Astrocyte (in vitro differentiated cells and primary cell): ENCODE data around the gene DCHS2. TPM values are rescaled to one million over a fixed set of nuclear protein-coding genes. Genes with fewer than 3 reads are reported as not detected.

Experiments
- DNase-seq: peaks from one replicate; pipeline ENCODE4 v3.0.0-alpha.2; 2010; ENCODE audit warnings: low read depth
- FAIRE-seq: peaks from 2 replicates; lab custom pipeline; 2011; peaks lifted over from hg19 to GRCh38; lab: Jason Lieb, UNC
- H2AFZ ChIP-seq: 2 replicates; pipeline ENCODE4 v1.6.0; 2012; ENCODE audit warnings: low read depth, low read length, inconsistent platforms
- H3K27ac ChIP-seq: 2 replicates; pipeline ENCODE4 v1.5.1; 2011; ENCODE audit warnings: low read depth, low read length, inconsistent platforms
- H3K27me3 ChIP-seq: 2 replicates; pipeline ENCODE4 v1.6.0; 2011; ENCODE audit warnings: low read length, inconsistent platforms; ENCODE audit not compliant: insufficient read depth
- H3K36me3 ChIP-seq: 2 replicates; pipeline ENCODE4 v1.5.1; 2011; ENCODE audit warnings: low read length, inconsistent platforms; ENCODE audit not compliant: insufficient read depth
- H3K4me1 ChIP-seq: 2 replicates; pipeline ENCODE4 v1.5.1; 2011; ENCODE audit warnings: low read length, inconsistent platforms; ENCODE audit not compliant: insufficient read depth
- H3K4me2 ChIP-seq: 2 replicates; pipeline ENCODE4 v1.6.0; 2012; ENCODE audit warnings: low read length, inconsistent platforms
- H3K4me3 ChIP-seq: 2 replicates; pipeline ENCODE4 v1.5.1; 2011; ENCODE audit warnings: low read depth, mild to moderate bottlenecking, low read length, inconsistent platforms; ENCODE audit not compliant: insufficient read depth
- H3K79me2 ChIP-seq: 2 replicates; pipeline ENCODE4 v1.6.0; 2012; ENCODE audit warnings: mild to moderate bottlenecking, low read length, inconsistent platforms; ENCODE audit not compliant: insufficient read depth
- H3K9ac ChIP-seq: 2 replicates; pipeline ENCODE4 v1.6.0; 2012; ENCODE audit warnings: mild to moderate bottlenecking, low read length, inconsistent platforms
- H3K9me3 ChIP-seq: 2 replicates; pipeline ENCODE4 v1.5.1; 2012; ENCODE audit warnings: low read depth, mild to moderate bottlenecking, low read length, inconsistent platforms; ENCODE audit not compliant: insufficient read depth
- H4K20me1 ChIP-seq: 2 replicates; pipeline ENCODE4 v1.6.0; 2012; ENCODE audit warnings: low read length, inconsistent platforms; ENCODE audit not compliant: insufficient read depth
- H3K27ac Mint-ChIP-seq: one replicate; pipeline ENCODE4 v1.8.0; 2021; ENCODE audit warnings: mild to moderate bottlenecking, mixed read lengths; ENCODE audit not compliant: unreplicated experiment
- H3K27me3 Mint-ChIP-seq: one replicate; pipeline ENCODE4 v1.8.0; 2021; ENCODE audit warnings: low read depth, mixed read lengths; ENCODE audit not compliant: unreplicated experiment
- H3K36me3 Mint-ChIP-seq: one replicate; pipeline ENCODE4 v1.8.0; 2021; ENCODE audit warnings: low read depth, mixed read lengths; ENCODE audit not compliant: unreplicated experiment
- H3K4me1 Mint-ChIP-seq: one replicate; pipeline ENCODE4 v1.8.0; 2021; ENCODE audit warnings: low read depth, mixed read lengths; ENCODE audit not compliant: unreplicated experiment
- H3K4me3 Mint-ChIP-seq: one replicate; pipeline ENCODE4 v1.8.0; 2021; ENCODE audit warnings: mild to moderate bottlenecking, moderate library complexity, mixed read lengths; ENCODE audit not compliant: unreplicated experiment
- H3K9me3 Mint-ChIP-seq: one replicate; pipeline ENCODE4 v1.8.0; 2021; ENCODE audit warnings: mild to moderate bottlenecking, mixed read lengths; ENCODE audit not compliant: unreplicated experiment
- CTCF ChIP-seq: IDR thresholded peaks from 2 replicates; pipeline ENCODE4 v1.5.1; 2011; ENCODE audit warnings: low read depth, mild to moderate bottlenecking, inconsistent platforms, low read length, moderate library complexity; ENCODE audit not compliant: insufficient read depth
- EZH2 ChIP-seq: IDR thresholded peaks from 2 replicates; pipeline ENCODE4 v1.6.1; 2012; ENCODE audit warnings: mild to moderate bottlenecking, low read length, inconsistent platforms; ENCODE audit not compliant: insufficient read depth
- total RNA-seq: library from RNA; stranded (reverse); gene quantifications from 2 replicates; pipeline ENCODE4 v1.2.1, GENCODE V29; 2021

Gene DCHS2
- total RNA-seq, 1 donor from 2014 or later, result 0.25 TPM

GRCh38 chr4:154364066-154364845 is 127.3 kb downstream of the DCHS2 start:
- Histone ChIP-seq H3K27ac (no peak overlapping the region), H3K4me2 (no peak overlapping the region), H3K9me3 (no peaks in the 10 kb centered on the region), H3K79me2 (no peaks in the 10 kb centered on the region), H4K20me1 (no peaks in the 10 kb centered on the region), H3K4me1 (no peaks in the 10 kb centered on the region), H3K9ac (no peak overlapping the region), H2AFZ (no peak overlapping the region), H3K4me3 (no peak overlapping the region), H3K36me3 (no peaks in the 10 kb centered on the region), H3K27me3 (no peaks in the 10 kb centered on the region)
- Mint-ChIP-seq H3K9me3 (no peaks in the 10 kb centered on the region), H3K36me3 (no peaks in the 10 kb centered on the region), H3K27ac (no peak overlapping the region), H3K4me1 (no peaks in the 10 kb centered on the region), H3K4me3 (no peak overlapping the region), H3K27me3 (peaks cover 5% of the 10 kb centered on the region)
- FAIRE-seq (no peak), DNase-seq (no peak)
- TF ChIP-seq CTCF (no peak), EZH2 (no peak)

- no peak overlapping the region for H3K4me3 Mint-ChIP-seq
- Histone ChIP-seq H3K36me3 (no peaks in the 10 kb centered on the region), H3K9ac (no peak overlapping the region), H4K20me1 (no peaks in the 10 kb centered on the region), H3K4me2 (no peak overlapping the region), H3K79me2 (no peaks in the 10 kb centered on the region), H3K9me3 (no peaks in the 10 kb centered on the region), H3K27ac (no peak overlapping the region), H2AFZ (no peak overlapping the region), H3K4me1 (no peaks in the 10 kb centered on the region), H3K27me3 (no peaks in the 10 kb centered on the region), H3K4me3 (no peak overlapping the region)
- H3K27me3 Mint-ChIP-seq, result peaks cover 2% of the 10 kb centered on the region
- no peaks in the 10 kb centered on the region for H3K4me1 Mint-ChIP-seq
- TF ChIP-seq EZH2 (no peak), CTCF (no peak)
- no peak overlapping the region for H3K27ac Mint-ChIP-seq
- no peaks in the 10 kb centered on the region for H3K36me3 Mint-ChIP-seq
- DNase-seq, result no peak
- H3K9me3 Mint-ChIP-seq, result no peaks in the 10 kb centered on the region
- no peak for FAIRE-seq
Observed at GRCh38 chr4:154361450-154361849, 130.1 kb downstream of the DCHS2 start.

GRCh38 chr4:154360491-154360890 is 131.1 kb downstream of the DCHS2 start:
- Histone ChIP-seq H2AFZ (no peak overlapping the region), H3K27me3 (no peaks in the 10 kb centered on the region), H3K9me3 (no peaks in the 10 kb centered on the region), H4K20me1 (no peaks in the 10 kb centered on the region), H3K4me1 (no peaks in the 10 kb centered on the region), H3K36me3 (no peaks in the 10 kb centered on the region), H3K4me3 (no peak overlapping the region), H3K4me2 (no peak overlapping the region), H3K79me2 (no peaks in the 10 kb centered on the region), H3K9ac (no peak overlapping the region), H3K27ac (no peak overlapping the region)
- Mint-ChIP-seq H3K27ac (no peak overlapping the region), H3K4me3 (no peak overlapping the region), H3K4me1 (no peaks in the 10 kb centered on the region), H3K36me3 (no peaks in the 10 kb centered on the region), H3K9me3 (no peaks in the 10 kb centered on the region), H3K27me3 (peaks cover 2% of the 10 kb centered on the region)
- FAIRE-seq, result no peak
- TF ChIP-seq CTCF, result no peak
- no peak for TF ChIP-seq EZH2
- no peak for DNase-seq
